HS-5 (cell line): ENCODE data around the gene SAP30BP.

Source experiments
- DNase-seq: peaks from one replicate; pipeline ENCODE4 v3.0.0-alpha.2; 2012; ENCODE audit warnings: low read depth

Gene SAP30BP

DNA sequence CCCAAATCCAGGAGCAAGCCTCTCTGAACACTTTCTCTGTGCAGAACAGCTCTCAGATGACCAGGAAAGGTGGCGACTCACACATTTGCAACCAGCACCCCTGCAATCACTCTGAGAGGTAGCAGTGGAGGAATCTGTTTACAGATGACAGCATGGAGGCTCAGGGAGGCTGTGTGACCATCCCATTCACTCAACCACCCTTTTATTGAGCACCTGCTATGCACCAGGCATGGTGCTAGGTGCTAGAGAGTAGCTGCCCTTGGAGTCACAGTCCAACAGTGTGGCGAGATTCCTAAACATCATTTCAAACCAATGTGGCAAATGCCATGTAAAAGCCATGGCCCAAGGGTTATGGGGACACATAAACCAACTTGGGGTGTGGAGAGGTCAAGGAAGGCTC lies 52.6 kb downstream of the SAP30BP start:
- no peak for DNase-seq

DNA sequence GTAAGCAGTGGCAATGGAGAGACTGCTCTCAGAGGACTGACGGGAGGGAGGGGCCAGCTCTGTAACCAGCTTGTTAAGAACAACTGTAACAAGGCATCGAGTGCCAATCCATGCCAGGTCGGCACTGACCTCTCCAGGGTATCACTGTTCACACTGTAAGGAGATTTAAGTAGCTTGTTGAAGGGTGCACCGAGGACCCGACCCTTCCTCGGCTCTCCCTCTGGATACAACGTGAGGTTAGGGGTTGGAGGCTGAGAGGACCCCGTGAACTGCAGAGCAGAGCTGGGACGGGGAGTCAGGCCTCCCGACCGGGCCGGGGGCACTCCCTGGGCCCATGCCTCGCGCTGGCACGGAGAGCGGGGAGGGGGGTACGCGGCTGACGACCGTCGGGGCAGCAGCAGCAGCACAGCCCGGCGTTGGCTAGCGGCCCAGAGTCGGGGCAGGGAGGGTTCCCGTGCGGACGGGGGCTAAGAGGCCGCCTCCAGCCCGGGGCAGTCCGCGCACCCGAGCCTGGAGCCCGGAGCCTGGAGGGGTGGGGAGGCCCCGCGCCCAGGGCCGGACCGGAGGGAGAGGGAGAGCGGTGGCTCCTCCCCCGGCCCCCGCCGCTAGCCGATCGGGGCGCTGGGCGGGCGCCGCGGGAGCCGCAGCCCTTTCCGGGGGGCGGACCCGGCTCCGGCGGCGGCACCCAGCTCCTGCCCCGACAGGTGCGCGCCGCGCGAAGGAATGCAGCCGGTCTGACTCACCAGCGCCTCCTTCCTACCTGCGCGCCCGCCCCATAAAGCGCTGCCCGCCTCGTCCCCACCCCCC lies 53.7 kb downstream of the SAP30BP start, which contains the start of gene ITGB4:
TSS of gene ITGB4 (plus strand) at position 804 of the 807 bp plus-strand sequence. CDS start 3,245 bp downstream, outside the sequence.
- no peak for DNase-seq

DNA sequence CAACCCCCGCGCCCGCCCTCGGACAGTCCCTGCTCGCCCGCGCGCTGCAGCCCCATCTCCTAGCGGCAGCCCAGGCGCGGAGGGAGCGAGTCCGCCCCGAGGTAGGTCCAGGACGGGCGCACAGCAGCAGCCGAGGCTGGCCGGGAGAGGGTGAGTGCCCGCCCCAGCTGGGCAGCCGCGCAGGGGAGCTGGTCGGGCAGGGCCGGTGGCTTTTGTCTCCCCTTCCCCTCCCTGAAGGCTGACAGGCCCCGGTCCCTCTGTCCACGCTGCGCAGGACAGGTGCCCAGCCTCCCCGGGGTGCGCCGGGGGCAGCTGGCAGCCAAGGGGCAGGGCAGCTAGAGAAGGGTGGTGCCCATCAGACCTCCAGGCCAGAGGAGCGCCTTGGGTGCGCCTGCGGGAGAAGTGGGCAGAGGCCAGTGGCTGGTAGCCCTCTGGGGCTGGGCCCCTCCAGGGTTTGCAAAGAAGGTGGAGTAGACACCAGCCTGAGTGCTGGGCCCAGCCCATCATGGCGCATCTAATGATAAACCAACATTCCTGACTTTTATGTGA lies 54.4 kb downstream of the SAP30BP start:
- no peak for DNase-seq

DNA sequence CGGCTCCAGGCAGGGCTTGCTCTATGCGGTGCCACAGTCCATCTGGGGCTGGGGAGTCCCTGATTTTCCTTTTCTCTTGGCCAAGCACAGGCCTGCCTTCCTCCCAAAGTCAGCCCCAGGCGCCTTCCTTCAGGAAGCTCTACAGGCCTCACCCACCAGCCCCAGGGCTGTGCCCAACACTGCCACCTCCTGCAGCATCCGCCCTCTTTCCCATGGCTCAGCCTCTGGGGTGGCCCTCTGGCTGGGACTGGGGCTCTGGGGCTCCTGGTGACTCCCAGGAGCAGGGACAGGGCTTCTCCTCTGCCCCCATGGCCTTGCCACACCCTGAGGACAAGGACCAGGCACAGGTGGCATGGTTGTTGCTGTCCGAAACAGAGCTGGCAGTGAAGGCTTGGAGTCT lies 54.9 kb downstream of the SAP30BP start:
- no peak for DNase-seq

DNA sequence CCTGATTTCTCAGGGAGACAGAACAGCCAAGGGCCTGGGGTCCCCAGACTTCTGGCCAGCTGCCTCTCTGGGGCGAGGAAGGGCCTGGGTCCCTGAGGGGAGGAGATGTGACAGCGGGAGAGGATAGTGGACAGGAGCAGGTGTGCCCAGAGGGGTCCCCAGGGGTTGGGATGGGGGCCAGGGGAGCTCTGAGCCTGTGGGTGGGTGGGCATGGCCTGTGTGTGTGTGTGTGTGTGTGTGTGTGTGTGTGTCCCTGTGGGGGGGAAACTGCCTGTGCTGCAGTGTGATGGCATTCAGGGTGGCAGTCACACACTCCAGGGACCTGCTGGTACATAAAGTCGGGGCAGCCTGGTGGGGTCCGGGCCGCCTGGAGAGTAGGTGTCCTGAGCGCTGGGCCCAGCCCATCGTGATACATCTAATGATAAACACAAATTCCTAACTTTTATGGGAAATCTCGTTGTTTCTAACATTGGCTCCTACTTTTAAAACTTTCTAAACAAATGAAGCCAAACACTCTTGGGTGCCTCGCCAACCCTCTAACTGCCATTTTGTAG lies 55.5 kb downstream of the SAP30BP start:
- no peak for DNase-seq

DNA sequence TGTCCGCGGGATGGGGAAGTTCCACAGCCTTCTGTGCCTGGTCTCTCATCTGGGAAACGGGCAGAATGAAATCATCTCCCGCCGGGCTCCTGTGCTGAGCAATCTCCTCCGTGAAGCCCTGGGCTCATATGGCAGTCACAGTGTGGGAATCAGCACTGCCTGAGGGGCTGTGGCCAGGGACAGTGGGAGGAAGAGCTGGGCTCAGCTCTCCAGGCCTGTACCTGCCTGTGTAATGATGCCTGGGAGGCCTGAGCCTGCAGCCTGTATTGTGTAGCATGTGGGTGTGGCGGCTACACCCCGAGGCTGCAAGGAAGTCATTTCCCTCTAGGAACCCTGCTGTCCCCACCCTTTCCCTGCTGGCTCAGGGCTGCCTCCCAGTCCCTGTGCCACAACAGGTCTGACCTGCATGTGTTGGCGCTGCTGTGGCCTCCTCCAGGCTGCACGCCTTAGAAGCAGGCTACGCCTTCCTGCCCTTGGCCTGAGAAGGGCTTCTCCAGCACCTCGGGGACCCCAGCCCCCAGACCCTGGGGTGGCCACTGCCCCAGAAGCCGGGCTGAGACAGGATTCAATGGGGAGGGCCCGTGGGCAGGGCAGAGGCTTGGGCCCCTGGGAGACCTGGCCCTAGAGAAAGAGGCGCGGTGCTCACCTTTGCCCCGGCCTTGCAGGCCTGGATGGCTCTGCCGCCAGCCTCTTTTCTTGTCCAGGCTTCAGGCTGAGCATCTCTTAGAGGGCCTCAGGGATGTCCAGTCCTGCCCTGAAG lies 56.2 kb downstream of the SAP30BP start:
- DNase-seq: no peak

DNA sequence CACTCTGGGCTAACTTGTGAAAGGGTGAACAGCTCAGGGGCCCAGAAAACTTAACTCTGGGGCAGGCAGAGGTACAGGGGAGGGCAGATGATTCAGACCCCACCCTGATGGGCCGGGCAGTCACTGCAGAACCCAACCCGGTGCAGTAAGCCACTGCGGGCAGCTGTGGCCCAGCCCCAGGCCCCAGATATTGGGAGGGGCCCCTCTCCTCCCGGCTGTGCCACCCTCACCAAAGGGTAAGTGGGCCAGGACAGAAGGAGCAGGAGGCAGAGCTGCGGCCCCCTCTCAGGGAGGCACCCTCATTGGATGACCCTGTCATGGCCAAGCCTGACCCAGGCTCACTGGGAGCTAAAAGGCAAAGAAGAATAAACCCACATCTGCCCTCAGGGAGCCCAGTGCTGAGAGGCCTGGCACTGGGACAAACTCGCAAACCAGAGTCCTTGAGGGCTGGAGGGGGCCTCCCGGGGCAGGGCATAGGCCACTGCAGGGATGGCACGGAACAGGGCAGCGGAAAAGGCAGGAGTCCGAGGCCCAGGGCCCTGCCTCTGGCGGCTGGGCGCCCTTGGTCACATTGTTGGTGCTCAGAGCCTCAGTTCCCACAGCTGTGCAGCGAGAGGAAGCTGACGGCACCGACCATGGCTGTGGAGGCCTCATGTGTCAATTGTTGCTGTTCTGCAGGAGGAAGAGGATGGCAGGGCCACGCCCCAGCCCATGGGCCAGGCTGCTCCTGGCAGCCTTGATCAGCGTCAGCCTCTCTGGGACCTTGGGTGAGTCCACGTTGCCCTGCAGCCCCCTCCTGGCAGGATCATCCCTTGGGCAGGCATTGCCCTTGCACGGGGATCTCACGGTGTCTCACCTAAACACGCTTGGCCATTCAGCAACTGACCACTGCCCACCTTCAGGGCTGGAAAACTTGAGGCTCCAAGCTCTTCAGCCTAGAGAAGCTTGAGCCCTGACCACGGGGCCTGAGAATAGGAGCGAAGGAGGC lies 57.2 kb downstream of the SAP30BP start:
- no peak for DNase-seq

DNA sequence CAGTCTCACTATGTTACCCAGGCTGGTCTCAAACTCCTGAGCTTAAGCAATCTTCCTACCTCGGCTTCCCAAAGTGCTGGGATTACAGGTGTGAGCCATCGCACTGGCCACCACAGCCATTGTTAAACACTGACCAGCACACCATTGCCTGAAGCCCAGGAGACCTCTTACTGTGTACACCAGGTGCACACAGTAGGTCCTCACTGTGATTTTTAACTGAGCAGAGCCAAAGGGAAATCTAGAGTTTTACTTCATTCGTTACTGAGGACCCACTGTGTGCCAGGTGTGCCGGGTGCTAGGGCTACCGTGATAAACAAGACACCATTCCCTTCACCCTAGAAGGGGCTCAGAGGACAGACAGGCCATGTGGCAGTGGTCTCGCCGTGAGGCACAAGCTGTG lies 58.4 kb downstream of the SAP30BP start:
- DNase-seq: no peak

DNA sequence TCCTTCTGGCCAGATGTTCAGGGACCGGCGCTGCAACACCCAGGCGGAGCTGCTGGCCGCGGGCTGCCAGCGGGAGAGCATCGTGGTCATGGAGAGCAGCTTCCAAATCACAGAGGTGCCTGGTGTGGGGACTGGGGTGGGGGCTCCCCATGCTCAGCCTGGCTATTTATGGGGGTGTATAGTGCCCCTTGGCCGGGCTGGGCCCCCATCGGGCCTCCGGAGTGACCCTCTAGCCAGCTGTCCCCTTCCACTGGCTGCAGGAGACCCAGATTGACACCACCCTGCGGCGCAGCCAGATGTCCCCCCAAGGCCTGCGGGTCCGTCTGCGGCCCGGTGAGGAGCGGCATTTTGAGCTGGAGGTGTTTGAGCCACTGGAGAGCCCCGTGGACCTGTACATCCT lies 60.3 kb downstream of the SAP30BP start:
- DNase-seq: no peak

DNA sequence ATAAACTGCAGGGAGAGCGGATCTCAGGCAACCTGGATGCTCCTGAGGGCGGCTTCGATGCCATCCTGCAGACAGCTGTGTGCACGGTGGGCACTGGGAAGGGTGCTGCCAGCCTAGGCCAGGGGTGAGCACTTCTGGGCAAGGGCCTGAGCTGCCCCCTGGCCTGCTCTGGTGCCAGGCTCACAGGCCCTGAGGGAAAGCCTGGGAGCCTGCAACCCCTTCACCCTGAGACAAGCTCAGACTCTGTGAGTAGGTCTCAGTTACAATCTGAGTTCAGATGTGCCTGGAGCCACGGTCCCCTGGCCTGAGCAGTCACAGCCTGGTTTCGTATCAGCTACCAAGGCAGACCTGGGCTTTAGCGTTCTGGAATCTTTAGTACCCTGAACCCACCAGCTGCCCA lies 62.2 kb downstream of the SAP30BP start:
- no peak for DNase-seq

DNA sequence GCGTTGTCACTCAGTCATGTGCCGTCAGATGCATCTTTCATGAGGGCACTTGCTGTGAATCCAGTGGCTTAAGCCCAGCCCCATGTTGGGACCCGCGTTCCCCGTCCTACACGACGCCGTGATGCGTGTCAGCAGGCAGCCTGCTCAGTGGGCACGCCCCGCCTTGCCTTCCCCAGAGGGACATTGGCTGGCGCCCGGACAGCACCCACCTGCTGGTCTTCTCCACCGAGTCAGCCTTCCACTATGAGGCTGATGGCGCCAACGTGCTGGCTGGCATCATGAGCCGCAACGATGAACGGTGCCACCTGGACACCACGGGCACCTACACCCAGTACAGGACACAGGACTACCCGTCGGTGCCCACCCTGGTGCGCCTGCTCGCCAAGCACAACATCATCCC lies 62.9 kb downstream of the SAP30BP start:
- DNase-seq: no peak

DNA sequence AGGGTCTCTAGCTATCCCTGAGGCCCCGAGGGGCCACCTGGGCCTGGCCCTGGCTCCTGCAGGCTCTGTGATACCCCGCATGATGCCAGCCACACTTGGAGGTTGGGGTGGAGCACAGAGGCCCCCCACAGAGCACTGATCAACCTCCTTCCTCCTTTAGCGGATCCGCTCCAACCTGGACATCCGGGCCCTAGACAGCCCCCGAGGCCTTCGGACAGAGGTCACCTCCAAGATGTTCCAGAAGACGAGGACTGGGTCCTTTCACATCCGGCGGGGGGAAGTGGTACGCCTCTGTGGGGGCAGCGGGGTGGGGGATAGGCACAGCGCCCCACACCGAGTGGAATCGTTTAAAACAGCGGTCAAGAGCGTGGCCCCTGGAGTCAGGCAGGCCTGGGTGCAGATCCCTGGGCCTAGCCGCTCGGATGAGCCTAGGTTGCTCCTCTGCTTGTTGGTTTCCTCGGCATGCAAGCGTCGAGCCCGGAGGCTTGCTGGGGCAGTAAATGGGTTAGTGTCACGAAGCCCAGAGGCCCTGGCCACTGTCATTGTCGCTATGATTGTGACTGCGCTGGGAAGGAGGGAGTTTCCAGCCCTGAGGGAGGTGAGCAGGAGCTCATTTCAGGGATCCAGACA lies 64.1 kb downstream of the SAP30BP start:
- no peak for DNase-seq

DNA sequence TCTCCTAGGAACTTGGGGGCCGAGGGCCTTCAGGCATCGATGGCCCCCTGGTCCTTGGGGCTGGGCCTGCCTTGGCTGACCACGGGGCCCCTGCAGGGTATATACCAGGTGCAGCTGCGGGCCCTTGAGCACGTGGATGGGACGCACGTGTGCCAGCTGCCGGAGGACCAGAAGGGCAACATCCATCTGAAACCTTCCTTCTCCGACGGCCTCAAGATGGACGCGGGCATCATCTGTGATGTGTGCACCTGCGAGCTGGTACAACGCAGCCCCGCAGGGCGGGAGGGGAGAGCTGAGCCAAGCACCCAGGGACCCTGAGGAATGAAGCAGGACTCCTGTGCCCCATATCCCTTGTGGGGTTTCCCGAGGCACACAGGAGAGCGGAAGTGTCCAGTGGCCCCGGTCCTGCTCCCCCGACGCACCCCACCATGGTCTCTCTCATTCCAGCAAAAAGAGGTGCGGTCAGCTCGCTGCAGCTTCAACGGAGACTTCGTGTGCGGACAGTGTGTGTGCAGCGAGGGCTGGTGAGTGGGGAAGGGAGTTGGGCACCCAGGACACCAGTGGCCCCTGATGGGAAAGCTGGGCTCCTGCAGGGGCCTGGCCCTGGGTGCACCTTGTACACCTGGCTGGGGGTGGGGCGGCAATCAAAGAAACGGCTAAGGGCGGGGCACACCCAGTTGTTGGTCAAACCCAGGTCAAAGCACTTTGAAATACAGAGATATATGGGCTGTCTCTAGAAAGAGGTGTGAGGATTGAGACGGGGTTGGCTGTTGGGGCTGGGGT lies 64.8 kb downstream of the SAP30BP start:
- no peak for DNase-seq

DNA sequence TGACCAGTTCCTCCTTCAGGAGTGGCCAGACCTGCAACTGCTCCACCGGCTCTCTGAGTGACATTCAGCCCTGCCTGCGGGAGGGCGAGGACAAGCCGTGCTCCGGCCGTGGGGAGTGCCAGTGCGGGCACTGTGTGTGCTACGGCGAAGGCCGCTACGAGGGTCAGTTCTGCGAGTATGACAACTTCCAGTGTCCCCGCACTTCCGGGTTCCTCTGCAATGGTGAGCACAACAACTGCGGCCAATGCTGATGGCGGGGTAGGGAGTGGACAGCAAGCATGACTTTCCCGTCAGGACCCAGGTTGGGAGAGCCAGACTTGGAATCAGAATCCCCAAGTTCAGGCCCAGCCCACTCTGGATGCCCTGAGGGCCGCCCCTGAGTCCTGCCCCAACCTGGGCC lies 66.3 kb downstream of the SAP30BP start:
- DNase-seq: no peak

DNA sequence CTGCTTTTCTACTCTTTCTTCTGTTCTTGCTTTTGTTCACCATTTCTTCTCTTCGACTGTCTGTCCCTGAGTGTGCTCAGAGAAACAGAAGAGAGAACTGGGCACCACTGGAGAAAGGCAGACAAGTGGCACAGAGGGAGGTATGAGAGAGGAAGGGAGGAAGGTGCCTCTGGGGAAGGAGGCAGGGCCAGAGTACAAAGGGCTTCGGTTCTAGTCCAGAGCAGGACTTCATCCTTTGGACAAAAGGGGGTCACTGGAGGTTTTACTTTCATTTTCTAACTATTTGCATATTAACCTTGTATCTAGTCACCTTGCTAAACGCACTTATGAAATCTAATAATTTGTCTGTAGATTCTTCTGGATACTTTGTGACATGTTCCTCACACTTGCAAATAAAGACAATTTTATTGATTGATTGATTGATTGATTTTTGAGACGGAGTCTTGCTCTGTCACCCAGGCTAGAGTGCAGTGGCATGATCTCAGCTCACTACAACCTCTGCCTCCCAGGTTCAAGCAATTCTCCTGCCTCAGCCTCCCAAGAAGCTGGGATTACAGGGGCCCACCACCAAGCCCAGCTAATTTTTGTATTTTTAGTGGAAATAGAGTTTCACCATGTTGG lies 67.6 kb downstream of the SAP30BP start:
- no peak for DNase-seq

DNA sequence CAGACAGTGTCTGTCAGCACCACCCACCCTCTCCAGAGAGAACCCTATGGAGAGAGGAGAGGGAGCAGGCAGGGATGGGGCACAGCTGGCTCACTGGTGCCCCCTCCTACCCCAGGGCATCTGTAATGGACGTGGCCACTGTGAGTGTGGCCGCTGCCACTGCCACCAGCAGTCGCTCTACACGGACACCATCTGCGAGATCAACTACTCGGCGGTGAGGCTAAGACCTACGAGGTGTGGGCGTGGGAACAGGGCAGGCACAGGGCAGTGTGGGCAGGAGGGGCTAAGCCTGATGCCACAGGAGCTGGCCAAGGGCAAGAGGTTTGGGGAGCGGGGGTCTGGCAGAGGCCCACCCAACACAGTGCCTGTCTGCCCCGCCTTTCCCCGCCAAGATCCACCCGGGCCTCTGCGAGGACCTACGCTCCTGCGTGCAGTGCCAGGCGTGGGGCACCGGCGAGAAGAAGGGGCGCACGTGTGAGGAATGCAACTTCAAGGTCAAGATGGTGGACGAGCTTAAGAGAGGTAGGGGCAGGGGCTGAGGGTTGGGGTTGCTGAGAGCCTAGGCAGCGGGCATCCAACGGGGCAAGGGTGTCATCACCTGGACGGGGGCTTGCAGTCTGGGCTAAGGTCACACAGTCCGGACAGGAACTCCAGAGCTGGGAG lies 69.2 kb downstream of the SAP30BP start:
- no peak for DNase-seq

DNA sequence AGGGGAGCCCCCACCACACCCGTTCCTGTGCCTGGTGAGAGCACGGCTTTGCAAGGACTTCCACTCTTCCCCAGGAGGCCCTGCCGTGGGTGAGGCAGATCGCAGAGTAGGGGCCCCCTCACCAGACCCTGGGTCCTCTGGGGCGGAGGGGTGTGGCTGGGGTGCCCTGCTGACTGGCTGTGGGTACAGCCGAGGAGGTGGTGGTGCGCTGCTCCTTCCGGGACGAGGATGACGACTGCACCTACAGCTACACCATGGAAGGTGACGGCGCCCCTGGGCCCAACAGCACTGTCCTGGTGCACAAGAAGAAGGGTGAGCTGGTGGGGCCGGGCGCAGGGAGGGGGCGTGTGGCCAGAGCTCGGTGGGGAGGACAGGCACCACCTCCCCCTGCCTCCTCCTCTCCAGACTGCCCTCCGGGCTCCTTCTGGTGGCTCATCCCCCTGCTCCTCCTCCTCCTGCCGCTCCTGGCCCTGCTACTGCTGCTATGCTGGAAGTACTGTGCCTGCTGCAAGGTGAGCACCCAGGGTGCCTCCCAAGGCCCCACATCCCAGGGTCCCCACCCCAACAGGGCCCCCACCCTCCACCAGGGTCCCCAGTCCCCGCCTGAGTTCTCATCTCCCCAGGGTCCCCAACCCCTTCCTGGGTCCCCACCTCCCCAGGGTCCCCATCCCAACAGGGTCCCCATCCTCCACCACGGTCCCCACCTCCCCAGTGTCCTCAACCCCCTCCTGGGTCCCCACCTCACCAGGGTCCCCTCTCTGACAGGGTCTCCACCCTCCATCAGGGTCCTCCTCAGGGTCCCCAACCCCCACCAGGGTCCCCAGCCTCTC lies 70.2 kb downstream of the SAP30BP start:
- DNase-seq: no peak

DNA sequence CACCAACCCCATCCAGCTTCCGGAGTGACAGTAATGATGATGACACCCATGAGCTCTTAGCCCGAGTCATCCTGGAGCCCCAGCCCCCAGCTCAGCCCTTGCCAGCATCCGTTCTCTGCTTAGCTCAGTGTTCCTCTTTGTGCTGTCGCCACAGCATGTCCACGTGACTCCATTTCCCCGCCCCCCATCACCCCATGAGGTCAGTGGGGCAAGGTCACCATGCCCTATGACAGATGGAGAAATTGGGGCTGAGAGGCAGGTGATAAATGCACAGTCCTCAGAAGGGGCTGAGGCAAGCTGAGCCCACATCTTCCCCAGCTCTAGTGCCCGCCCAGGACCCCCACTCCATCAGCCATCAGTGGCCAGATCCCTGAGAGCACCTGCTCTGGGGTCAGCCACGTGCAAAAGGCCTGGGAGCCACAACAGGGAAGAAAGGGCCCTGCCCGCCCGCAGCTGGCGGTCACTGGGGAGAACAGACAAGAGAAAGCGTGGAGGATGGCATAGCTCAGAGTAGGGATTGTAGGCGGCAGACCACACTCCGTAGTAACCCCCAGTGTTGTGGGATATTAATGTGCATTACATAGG lies 71.2 kb downstream of the SAP30BP start:
- no peak for DNase-seq
